ENCODE data around the gene GATAD2B. TPM values are rescaled to one million over a fixed set of nuclear protein-coding genes. Genes with fewer than 3 reads are reported as not detected.

Gene GATAD2B
- total RNA-seq, 1 donor from 2014 or later: 48.4 TPM

- Histone ChIP-seq H3K27me3 (ENCODE audit: insufficient read depth, low read length) (no peaks in the 10 kb centered on the region), H3K27ac (ENCODE audit: low read depth, low read length) (no peak overlapping the region), H3K79me2 (ENCODE audit: insufficient read depth, low read length) (no peaks in the 10 kb centered on the region), H4K20me1 (ENCODE audit: insufficient read depth, low read length) (no peaks in the 10 kb centered on the region), H3K9me3 (ENCODE audit: insufficient read depth, low read depth, low read length) (no peaks in the 10 kb centered on the region), H3K4me3 (ENCODE audit: insufficient read depth, low read depth, low read length) (no peak overlapping the region), H2AFZ (ENCODE audit: low read depth, low read length) (no peak overlapping the region), H3K36me3 (ENCODE audit: insufficient read depth, low read length) (peaks cover 10% of the 10 kb centered on the region), H3K4me1 (ENCODE audit: insufficient read depth, low read length) (peaks cover 7% of the 10 kb centered on the region), H3K4me2 (ENCODE audit: low read length) (no peak overlapping the region), H3K9ac (ENCODE audit: low read length) (no peak overlapping the region)
- Mint-ChIP-seq H3K4me1 (ENCODE audit: low read depth, unreplicated experiment) (peaks cover 3% of the 10 kb centered on the region), H3K4me3 (ENCODE audit: unreplicated experiment) (no peak overlapping the region), H3K27ac (ENCODE audit: unreplicated experiment) (no peak overlapping the region), H3K27me3 (ENCODE audit: low read depth, unreplicated experiment) (no peaks in the 10 kb centered on the region), H3K9me3 (ENCODE audit: unreplicated experiment) (no peaks in the 10 kb centered on the region), H3K36me3 (ENCODE audit: low read depth, unreplicated experiment) (peaks cover 18% of the 10 kb centered on the region)
- no peak for DNase-seq (ENCODE audit: low read depth)
- no peak for FAIRE-seq
- no peak for TF ChIP-seq CTCF (IDR thresholded peaks at IDR 0.05; ENCODE audit: insufficient read depth, low read depth, low read length)
- no peak for TF ChIP-seq EZH2 (IDR thresholded peaks at IDR 0.05; ENCODE audit: insufficient read depth, low read length)
Measured at GRCh38 chr1:153771261-153771660, 151.5 kb downstream of the GATAD2B start.

GRCh38 chr1:153770797-153771196 is 152.0 kb downstream of the GATAD2B start:
- H3K27ac ChIP-seq (ENCODE audit: low read depth, low read length): no peak overlapping the region
- H3K4me2 ChIP-seq (ENCODE audit: low read length): no peak overlapping the region
- Mint-ChIP-seq H3K27ac (ENCODE audit: unreplicated experiment) (no peak overlapping the region), H3K4me3 (ENCODE audit: unreplicated experiment) (no peak overlapping the region), H3K9me3 (ENCODE audit: unreplicated experiment) (no peaks in the 10 kb centered on the region), H3K36me3 (ENCODE audit: low read depth, unreplicated experiment) (peaks cover 19% of the 10 kb centered on the region), H3K27me3 (ENCODE audit: low read depth, unreplicated experiment) (no peaks in the 10 kb centered on the region), H3K4me1 (ENCODE audit: low read depth, unreplicated experiment) (peaks cover 3% of the 10 kb centered on the region)
- no peak overlapping the region for H3K4me3 ChIP-seq (ENCODE audit: insufficient read depth, low read depth, low read length)
- H3K27me3 ChIP-seq (ENCODE audit: insufficient read depth, low read length): no peaks in the 10 kb centered on the region
- no peaks in the 10 kb centered on the region for H3K79me2 ChIP-seq (ENCODE audit: insufficient read depth, low read length)
- H3K9me3 ChIP-seq (ENCODE audit: insufficient read depth, low read depth, low read length): no peaks in the 10 kb centered on the region
- peaks cover 2% of the 10 kb centered on the region for H3K4me1 ChIP-seq (ENCODE audit: insufficient read depth, low read length)
- H4K20me1 ChIP-seq (ENCODE audit: insufficient read depth, low read length): no peaks in the 10 kb centered on the region
- DNase-seq (ENCODE audit: low read depth): no peak
- peaks cover 10% of the 10 kb centered on the region for H3K36me3 ChIP-seq (ENCODE audit: insufficient read depth, low read length)
- no peak overlapping the region for H2AFZ ChIP-seq (ENCODE audit: low read depth, low read length)
- no peak for FAIRE-seq
- no peak for TF ChIP-seq EZH2 (IDR thresholded peaks at IDR 0.05; ENCODE audit: insufficient read depth, low read length)
- no peak overlapping the region for H3K9ac ChIP-seq (ENCODE audit: low read length)

- Mint-ChIP-seq H3K9me3 (ENCODE audit: unreplicated experiment) (no peaks in the 10 kb centered on the region), H3K27me3 (ENCODE audit: low read depth, unreplicated experiment) (no peaks in the 10 kb centered on the region), H3K4me3 (ENCODE audit: unreplicated experiment) (no peak overlapping the region), H3K27ac (ENCODE audit: unreplicated experiment) (no peak overlapping the region), H3K4me1 (ENCODE audit: low read depth, unreplicated experiment) (no peaks in the 10 kb centered on the region), H3K36me3 (ENCODE audit: low read depth, unreplicated experiment) (peaks cover 30% of the 10 kb centered on the region)
- Histone ChIP-seq H4K20me1 (ENCODE audit: insufficient read depth, low read length) (no peaks in the 10 kb centered on the region), H3K4me3 (ENCODE audit: insufficient read depth, low read depth, low read length) (no peak overlapping the region), H3K4me2 (ENCODE audit: low read length) (no peak overlapping the region), H3K4me1 (ENCODE audit: insufficient read depth, low read length) (no peaks in the 10 kb centered on the region), H3K27me3 (ENCODE audit: insufficient read depth, low read length) (no peaks in the 10 kb centered on the region), H3K9me3 (ENCODE audit: insufficient read depth, low read depth, low read length) (no peaks in the 10 kb centered on the region), H3K79me2 (ENCODE audit: insufficient read depth, low read length) (no peaks in the 10 kb centered on the region), H3K9ac (ENCODE audit: low read length) (no peak overlapping the region), H2AFZ (ENCODE audit: low read depth, low read length) (no peak overlapping the region), H3K36me3 (ENCODE audit: insufficient read depth, low read length) (peaks cover 20% of the 10 kb centered on the region), H3K27ac (ENCODE audit: low read depth, low read length) (no peak overlapping the region)
- TF ChIP-seq CTCF (IDR thresholded peaks at IDR 0.05; ENCODE audit: insufficient read depth, low read depth, low read length) (no peak), EZH2 (IDR thresholded peaks at IDR 0.05; ENCODE audit: insufficient read depth, low read length) (no peak)
- FAIRE-seq (no peak), DNase-seq (ENCODE audit: low read depth) (no peak)
Measured at GRCh38 chr1:153769221-153769620, 153.6 kb downstream of the GATAD2B start.

Data from astrocyte (in vitro differentiated cells and primary cell).